Hematopoietic multipotent progenitor cell treated with erythropoietin and hydrocortisone succinate and interleukin-3 and kit ligand, for 8 days (in vitro differentiated cells): ENCODE results near the gene TSPAN19.

Experiments used
- DNase-seq: peaks from one replicate; pipeline ENCODE4 v3.0.0-alpha.2; 2015

TSPAN19 gene

GRCh38 chr12:84998341-84998740, 37.7 kb downstream of the TSPAN19 start:
- no peak for DNase-seq

- DNase-seq: no peak
These were observed 39.3 kb downstream of the TSPAN19 start for GRCh38 chr12:84996759-84997158.

GRCh38 chr12:84995641-84996040, 40.4 kb downstream of the TSPAN19 start:
- no peak for DNase-seq

GRCh38 chr12:84994426-84994825, 41.7 kb downstream of the TSPAN19 start:
- no peak for DNase-seq

- DNase-seq: no peak
These were observed 49.5 kb downstream of the TSPAN19 start for GRCh38 chr12:84986586-84986985.

- DNase-seq: no peak
These were observed 50.0 kb downstream of the TSPAN19 start for GRCh38 chr12:84986117-84986516.

GRCh38 chr12:84983289-84983688, 52.8 kb downstream of the TSPAN19 start:
- no peak for DNase-seq

GRCh38 chr12:84982888-84983287, 53.2 kb downstream of the TSPAN19 start:
- no peak for DNase-seq

- DNase-seq: no peak
These were observed 57.2 kb downstream of the TSPAN19 start for GRCh38 chr12:84978921-84979320.

- no peak for DNase-seq
These were observed 59.9 kb downstream of the TSPAN19 start for GRCh38 chr12:84976133-84976532.

GRCh38 chr12:84974155-84974815, 61.8 kb downstream of the TSPAN19 start:
- DNase-seq: no peak

GRCh38 chr12:84973026-84973425, 63.1 kb downstream of the TSPAN19 start:
- DNase-seq: no peak

- DNase-seq: no peak
These were observed 66.9 kb downstream of the TSPAN19 start for GRCh38 chr12:84969226-84969625.
